CD4-positive, CD25-positive, alpha-beta regulatory T cell (primary cell): Measurements from ENCODE around the gene ATOH7. TPM values are rescaled to one million over a fixed set of nuclear protein-coding genes. Genes with fewer than 3 reads are reported as not detected.
A peak's percentile ranks its signal among the peaks of the same experiment; 100 is the strongest.
"Not testable (repeated sequence)": the region's sequence is repeated elsewhere in the genome, so short reads cannot be mapped to it uniquely, and the experiment has no call there.

Experiments
- ATAC-seq, 2 donors: fragments of 150-1000 bp; cut with Tn5 transposase; one replicate each; pipeline ENCODE4 v1.10.0; 2021; ENCODE audit warnings: low read depth in 2 of 2, moderate number of reproducible peaks in 2 of 2, moderate library complexity in 1 of 2
- DNase-seq, 3 donors: peaks; one replicate each; pipeline versions ENCODE4 v3.0.0 to v3.0.0-alpha.2; 2012 to 2022; ENCODE audit warnings: mixed read lengths in 1 of 3
- H3K27ac ChIP-seq: one replicate; pipeline ENCODE4 v1.7.0; 2013; ENCODE audit warnings: mild to moderate bottlenecking, low read length; ENCODE audit not compliant: insufficient read depth, poor library complexity, severe bottlenecking
- H3K27me3 ChIP-seq: one replicate; pipeline ENCODE4 v1.7.0; 2013; ENCODE audit warnings: low read length; ENCODE audit not compliant: control insufficient read depth, insufficient read depth
- H3K36me3 ChIP-seq: one replicate; pipeline ENCODE4 v1.7.0; 2013; ENCODE audit warnings: mild to moderate bottlenecking, low read length, moderate library complexity; ENCODE audit not compliant: control insufficient read depth, insufficient read depth
- H3K4me1 ChIP-seq: 2 replicates; pipeline ENCODE4 v1.7.0; 2013; ENCODE audit warnings: mild to moderate bottlenecking, low read length; ENCODE audit not compliant: insufficient read depth, control insufficient read depth, poor library complexity, severe bottlenecking
- H3K4me3 ChIP-seq: one replicate; pipeline ENCODE4 v1.7.0; 2013; ENCODE audit warnings: low read depth, mild to moderate bottlenecking, low read length, moderate library complexity
- H3K9me3 ChIP-seq, 2 experiments: 1 replicate in 1 of 2; 2 replicates in 1 of 2; pipeline ENCODE4 v1.7.0; 2013; ENCODE audit warnings: low read length in 2 of 2, mild to moderate bottlenecking in 1 of 2, moderate library complexity in 1 of 2; ENCODE audit not compliant: control insufficient read depth in 2 of 2
- H3K27ac Mint-ChIP-seq, 3 donors: one replicate each; pipeline ENCODE4 v1.8.0; 2020 to 2022; ENCODE audit warnings: mild to moderate bottlenecking in 3 of 3, mixed read lengths in 3 of 3, moderate library complexity in 2 of 3
- H3K27me3 Mint-ChIP-seq: one replicate; pipeline ENCODE4 v1.8.0; 2022; ENCODE audit warnings: mild to moderate bottlenecking, mixed read lengths
- H3K36me3 Mint-ChIP-seq: one replicate; pipeline ENCODE4 v1.8.0; 2020; ENCODE audit warnings: mixed read lengths
- H3K4me1 Mint-ChIP-seq, 4 donors: one replicate each; pipeline ENCODE4 v1.8.0; 2020 to 2022; ENCODE audit warnings: mixed read lengths in 4 of 4, mild to moderate bottlenecking in 1 of 4
- H3K4me3 Mint-ChIP-seq, 4 donors: one replicate each; pipeline ENCODE4 v1.8.0; 2020 to 2022; ENCODE audit warnings: mild to moderate bottlenecking in 4 of 4, mixed read lengths in 4 of 4, moderate library complexity in 3 of 4
- H3K9me3 Mint-ChIP-seq, 7 donors: one replicate each; pipeline ENCODE4 v1.8.0; 2020 to 2022; ENCODE audit warnings: mixed read lengths in 7 of 7, mild to moderate bottlenecking in 3 of 7, moderate library complexity in 2 of 7
- polyA plus RNA-seq, 4 donors: library from polyadenylated mRNA; unstranded; fragments of 300-500 nt; fragmentation: Illumina TruSeq; gene quantifications; one replicate each; pipeline ENCODE4 v1.2.3, GENCODE V29; 2021
- total RNA-seq: library from RNA; stranded (reverse); gene quantifications from one replicate; pipeline ENCODE4 v1.2.3, GENCODE V29; 2022

ATOH7 gene
- total and polyA plus RNA-seq, 5 donors from 2014 or later: not detected

DNA sequence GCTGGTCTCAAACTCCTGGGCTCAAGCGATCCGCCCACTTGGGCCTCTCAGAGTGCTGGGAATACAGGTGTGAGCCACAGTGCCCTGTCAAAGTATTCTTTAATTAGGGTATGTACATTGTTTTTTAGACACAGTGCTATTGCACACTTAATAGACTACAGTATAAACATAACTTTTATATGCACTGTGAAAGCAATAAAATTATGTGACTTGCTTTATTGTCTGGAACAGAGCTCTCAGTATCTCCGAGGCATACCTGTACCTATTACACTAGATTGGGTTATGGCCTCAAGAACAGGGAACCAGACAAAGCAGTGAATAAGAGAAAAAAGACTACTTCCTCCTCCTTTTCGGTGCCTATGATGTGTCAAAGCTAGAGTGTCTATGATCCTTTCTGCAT, 13.1 kb downstream of the ATOH7 start:
- no peak overlapping the region for H3K4me3 ChIP-seq
- no peaks in the 10 kb centered on the region for H3K4me1 Mint-ChIP-seq
- no peak for ATAC-seq
- no peak for DNase-seq
- no peaks in the 10 kb centered on the region for H3K9me3 ChIP-seq
- H3K9me3 Mint-ChIP-seq: peaks cover 0 to 3% (median 0%) of the 10 kb centered on the region in 7 donors
- peaks cover 2% of the 10 kb centered on the region for H3K27me3 ChIP-seq
- H3K4me1 ChIP-seq: no peaks in the 10 kb centered on the region
- no peaks in the 10 kb centered on the region for H3K36me3 Mint-ChIP-seq
- H3K36me3 ChIP-seq: no peaks in the 10 kb centered on the region
- no peak overlapping the region for H3K27ac ChIP-seq
- H3K27me3 Mint-ChIP-seq: peaks cover 12% of the 10 kb centered on the region
- peak overlapping the region in 1 of 3 donors; percentile 2 for H3K27ac Mint-ChIP-seq
- no peak overlapping the region for H3K4me3 Mint-ChIP-seq

DNA sequence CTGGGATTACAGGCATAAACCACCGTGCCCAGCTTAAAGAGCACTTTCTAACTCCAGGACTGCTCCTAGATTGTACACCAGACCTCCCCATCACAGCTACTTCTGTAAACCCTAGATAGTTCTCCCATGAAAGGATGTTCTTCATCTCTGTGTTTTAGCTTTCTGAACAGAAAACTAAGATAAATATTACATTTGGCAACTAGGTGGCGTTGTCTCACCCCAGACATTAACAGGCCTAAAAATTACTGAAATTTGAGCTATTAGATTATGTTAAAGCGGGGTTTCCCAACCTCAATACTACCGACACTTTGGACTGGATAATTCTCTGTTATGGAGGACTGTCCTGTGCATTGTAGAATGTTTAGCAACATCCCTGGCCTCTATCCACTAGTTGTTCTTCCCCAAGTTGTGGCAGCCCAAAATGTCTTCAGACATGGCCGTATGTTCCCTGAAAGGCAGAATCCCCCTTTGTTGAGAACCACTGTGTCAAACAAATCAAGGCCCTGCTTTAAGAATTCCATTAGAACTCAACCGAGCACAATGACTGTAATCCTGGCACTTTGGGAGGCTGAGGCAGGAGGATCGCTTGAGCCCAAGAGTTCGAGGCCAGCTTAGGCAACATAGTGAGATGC, 19.1 kb downstream of the ATOH7 start:
- Mint-ChIP-seq H3K4me1 (no peaks in the 10 kb centered on the region), H3K27ac (no peak overlapping the region), H3K4me3 (no peak overlapping the region), H3K36me3 (no peaks in the 10 kb centered on the region), H3K9me3 (peaks cover 0 to 1% (median 0%) of the 10 kb centered on the region in 7 donors), H3K27me3 (peaks cover 19% of the 10 kb centered on the region)
- H3K27me3 ChIP-seq: peaks cover 5% of the 10 kb centered on the region
- H3K9me3 ChIP-seq: no peaks in the 10 kb centered on the region
- H3K36me3 ChIP-seq: no peaks in the 10 kb centered on the region
- DNase-seq: peak in 2 of 3 donors; percentile 9 to 44
- H3K4me3 ChIP-seq: no peak overlapping the region
- no peak overlapping the region for H3K27ac ChIP-seq
- H3K4me1 ChIP-seq: no peaks in the 10 kb centered on the region
- ATAC-seq: no peak

DNA sequence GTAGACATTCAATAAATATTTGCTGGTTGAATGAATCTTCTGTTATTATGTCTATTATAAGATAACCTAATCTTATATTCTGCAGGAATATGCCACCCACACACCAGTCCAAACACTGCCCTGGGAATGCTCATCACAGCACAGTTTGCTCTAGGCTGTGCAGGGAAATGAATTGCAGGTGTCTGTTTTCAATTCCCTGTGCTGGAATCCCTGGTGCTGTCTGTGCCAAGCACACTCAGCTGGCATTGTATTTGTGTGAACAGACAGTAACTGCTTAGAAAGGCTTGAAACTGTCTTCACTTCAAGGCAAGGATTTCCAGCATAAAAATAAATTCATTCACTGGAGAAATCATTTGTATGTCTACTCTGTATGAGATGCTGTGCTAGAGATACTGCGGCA, 20.2 kb downstream of the ATOH7 start:
- no peaks in the 10 kb centered on the region for H3K4me1 ChIP-seq
- Mint-ChIP-seq H3K27ac (no peak overlapping the region), H3K27me3 (peaks cover 21% of the 10 kb centered on the region), H3K36me3 (no peaks in the 10 kb centered on the region), H3K4me3 (no peak overlapping the region), H3K4me1 (no peaks in the 10 kb centered on the region), H3K9me3 (peaks cover 0 to 1% (median 0%) of the 10 kb centered on the region in 7 donors)
- no peak for DNase-seq
- no peaks in the 10 kb centered on the region for H3K9me3 ChIP-seq
- no peak overlapping the region for H3K27ac ChIP-seq
- H3K36me3 ChIP-seq: no peaks in the 10 kb centered on the region
- no peak for ATAC-seq
- H3K4me3 ChIP-seq: no peak overlapping the region
- peaks cover 5% of the 10 kb centered on the region for H3K27me3 ChIP-seq

DNA sequence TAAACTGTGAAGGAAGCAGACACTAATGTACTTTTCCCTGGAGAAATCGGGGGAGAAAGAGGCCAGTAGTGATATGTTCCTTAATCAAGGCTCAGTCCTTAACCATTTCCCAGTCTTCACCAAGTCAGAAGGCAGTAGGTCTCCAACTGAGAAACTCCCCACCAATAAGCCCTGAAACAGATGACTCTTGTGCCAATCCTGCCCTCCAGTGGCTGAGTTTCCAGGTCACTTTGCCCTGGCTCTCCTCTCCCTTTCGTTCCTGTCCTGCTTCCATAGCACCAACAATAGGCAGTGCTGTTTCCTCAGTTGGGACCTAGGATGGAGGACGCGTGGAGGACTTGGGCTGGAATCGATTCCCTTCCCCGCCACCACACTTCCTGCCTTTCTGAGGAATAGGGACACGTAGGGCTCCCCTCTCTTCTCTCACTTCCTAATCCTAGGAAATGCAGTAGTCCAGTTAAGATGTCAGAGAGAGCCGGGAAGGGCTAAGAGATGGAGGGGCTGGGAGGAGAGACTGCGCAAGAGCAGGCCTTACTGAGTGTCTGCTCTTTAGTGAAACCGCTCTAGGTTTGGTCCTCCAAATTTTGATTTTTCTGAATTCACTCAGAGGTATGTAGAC, 23.4 kb downstream of the ATOH7 start:
- H3K27me3 Mint-ChIP-seq: peaks cover 33% of the 10 kb centered on the region
- no peak overlapping the region for H3K4me3 Mint-ChIP-seq
- DNase-seq: peak in 1 of 3 donors; percentile 15
- Histone ChIP-seq H3K36me3 (no peaks in the 10 kb centered on the region), H3K4me3 (no peak overlapping the region), H3K4me1 (no peaks in the 10 kb centered on the region), H3K9me3 (no peaks in the 10 kb centered on the region), H3K27ac (no peak overlapping the region), H3K27me3 (peaks cover 5% of the 10 kb centered on the region)
- no peaks in the 10 kb centered on the region for H3K36me3 Mint-ChIP-seq
- H3K27ac Mint-ChIP-seq: peak overlapping the region in 1 of 3 donors; percentile 43
- H3K9me3 Mint-ChIP-seq: no peaks in the 10 kb centered on the region
- ATAC-seq: no peak
- peaks cover 0 to under 1% (median 0%) of the 10 kb centered on the region in 4 donors for H3K4me1 Mint-ChIP-seq

DNA sequence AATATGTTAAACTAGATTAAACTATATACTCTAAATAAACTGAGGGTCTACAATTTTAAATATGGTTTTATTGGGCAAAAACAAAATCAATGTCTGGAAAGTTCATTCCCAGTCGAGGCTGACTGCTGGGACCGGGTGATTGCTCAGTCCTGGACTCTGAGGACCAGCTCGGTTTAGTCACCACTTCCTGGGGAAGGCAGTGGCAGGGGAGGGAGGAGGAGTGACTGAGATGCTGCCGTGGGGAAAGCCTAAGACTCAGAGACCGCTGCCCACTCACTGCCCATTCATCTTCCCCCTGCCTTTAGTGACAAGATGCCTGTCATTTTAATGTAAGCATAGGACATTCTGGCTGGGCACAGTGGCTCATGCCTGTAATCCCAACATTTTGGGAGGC, 29.0 kb downstream of the ATOH7 start:
- ATAC-seq (no peak), DNase-seq (no peak)
- peaks cover 0 to 2% (median 0%) of the 10 kb centered on the region in 4 donors for H3K4me1 Mint-ChIP-seq
- no peak overlapping the region for H3K4me3 Mint-ChIP-seq
- peaks cover 57% of the 10 kb centered on the region for H3K27me3 Mint-ChIP-seq
- Histone ChIP-seq H3K9me3 (no peaks in the 10 kb centered on the region), H3K27ac (no peak overlapping the region), H3K4me3 (no peak overlapping the region), H3K4me1 (no peaks in the 10 kb centered on the region), H3K36me3 (no peaks in the 10 kb centered on the region), H3K27me3 (peaks cover 4% of the 10 kb centered on the region)
- H3K36me3 Mint-ChIP-seq: no peaks in the 10 kb centered on the region
- H3K27ac Mint-ChIP-seq: no peak overlapping the region
- H3K9me3 Mint-ChIP-seq: no peaks in the 10 kb centered on the region

DNA sequence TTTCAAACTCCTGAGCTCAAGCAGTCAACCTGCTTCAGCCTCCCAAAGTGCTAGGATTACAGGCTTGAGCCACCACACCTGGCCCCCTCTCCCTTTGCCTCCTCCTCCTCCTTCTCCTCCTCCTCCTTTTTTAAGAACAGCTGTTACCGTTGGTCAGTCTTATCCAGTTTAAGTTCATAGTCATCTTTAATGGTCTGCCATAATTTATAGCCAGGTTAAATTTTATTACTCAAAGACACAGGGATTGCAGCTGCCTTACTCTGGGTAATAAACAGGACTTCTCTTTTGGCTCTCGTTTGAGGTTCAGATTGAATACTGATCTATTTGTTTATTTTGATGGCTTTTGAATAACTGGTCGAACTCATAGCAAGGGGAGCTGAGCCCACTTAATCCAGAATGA, 35.2 kb downstream of the ATOH7 start:
- Mint-ChIP-seq H3K27me3 (peaks cover 37% of the 10 kb centered on the region), H3K4me1 (no peaks in the 10 kb centered on the region), H3K36me3 (no peaks in the 10 kb centered on the region), H3K4me3 (no peak overlapping the region), H3K9me3 (peaks cover 0 to 3% (median 0%) of the 10 kb centered on the region in 7 donors), H3K27ac (no peak overlapping the region)
- Histone ChIP-seq H3K27ac (no peak overlapping the region), H3K4me3 (no peak overlapping the region), H3K4me1 (no peaks in the 10 kb centered on the region), H3K9me3 (no peaks in the 10 kb centered on the region), H3K36me3 (no peaks in the 10 kb centered on the region), H3K27me3 (peaks cover 13% of the 10 kb centered on the region)
- ATAC-seq (no peak), DNase-seq (no peak)

DNA sequence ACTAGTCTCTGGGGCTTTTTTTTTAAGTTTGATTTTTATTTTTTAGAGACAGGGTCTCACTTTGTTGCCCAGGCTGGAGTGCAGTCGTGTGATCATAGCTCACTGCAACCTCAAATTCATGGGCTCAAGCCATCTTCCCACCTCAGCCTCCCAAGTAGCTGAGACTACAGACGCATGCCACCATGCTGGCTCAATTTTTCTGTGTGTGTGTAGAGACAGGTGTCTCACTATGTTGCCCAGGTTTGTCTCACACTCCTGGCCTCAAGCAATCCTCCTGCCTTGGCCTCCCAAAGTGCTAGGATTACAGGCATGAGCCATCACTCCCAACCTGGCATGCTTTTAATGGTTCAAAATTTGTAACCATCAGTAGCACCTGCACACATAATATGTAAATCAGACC, 36.1 kb downstream of the ATOH7 start:
- not testable (repeated sequence) for H3K27ac ChIP-seq, H3K36me3 Mint-ChIP-seq, ATAC-seq, H3K9me3 Mint-ChIP-seq, H3K4me1 Mint-ChIP-seq, H3K36me3 ChIP-seq, H3K9me3 ChIP-seq, H3K27ac Mint-ChIP-seq, H3K4me3 Mint-ChIP-seq, H3K4me1 ChIP-seq, DNase-seq, H3K4me3 ChIP-seq
- H3K27me3 ChIP-seq: peaks cover 13% of the 10 kb centered on the region
- H3K27me3 Mint-ChIP-seq: peaks cover 44% of the 10 kb centered on the region

DNA sequence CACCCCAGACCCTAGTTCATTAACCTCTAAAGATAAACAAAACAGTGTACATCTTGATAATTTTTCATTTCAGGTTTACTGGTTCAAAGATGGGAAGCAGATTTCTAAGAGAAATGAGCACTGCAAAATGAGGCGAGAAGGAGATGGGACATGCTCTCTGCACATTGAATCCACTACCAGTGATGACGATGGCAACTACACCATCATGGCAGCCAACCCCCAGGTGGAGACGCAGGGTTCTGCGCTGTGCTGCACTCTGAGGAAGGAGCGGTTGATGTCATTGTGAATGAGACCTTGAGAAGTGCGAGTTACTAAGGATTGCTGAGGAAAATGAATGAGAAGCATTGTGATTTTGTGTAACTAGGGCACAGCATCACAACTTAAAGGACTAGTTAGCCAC, 37.6 kb downstream of the ATOH7 start:
- H3K36me3 Mint-ChIP-seq: no peaks in the 10 kb centered on the region

More for the DNA sequence above, 37.6 kb downstream of the ATOH7 start:
- peaks cover 38% of the 10 kb centered on the region for H3K27me3 Mint-ChIP-seq
- Histone ChIP-seq H3K36me3 (no peaks in the 10 kb centered on the region), H3K9me3 (no peaks in the 10 kb centered on the region), H3K27ac (no peak overlapping the region), H3K4me1 (no peaks in the 10 kb centered on the region), H3K27me3 (peaks cover 9% of the 10 kb centered on the region), H3K4me3 (no peak overlapping the region)
- no peak overlapping the region for H3K4me3 Mint-ChIP-seq
- H3K4me1 Mint-ChIP-seq: no peaks in the 10 kb centered on the region
- ATAC-seq: no peak
- H3K9me3 Mint-ChIP-seq: peaks cover 0 to 3% (median 0%) of the 10 kb centered on the region in 7 donors
- H3K27ac Mint-ChIP-seq: no peak overlapping the region
- DNase-seq: no peak
